ENCODE measurements around the gene SOCS6. TPM values are rescaled to one million over a fixed set of nuclear protein-coding genes. Genes with fewer than 3 reads are reported as not detected.

SOCS6 gene
- total RNA-seq, 1 donor from 2014 or later, result 20.2 TPM

- no peaks in the 10 kb centered on the region for H3K27me3 ChIP-seq (ENCODE audit: low read depth)
- DNase-seq, result no peak
- H3K4me1 ChIP-seq, result peaks cover 68% of the 10 kb centered on the region
- H3K27ac ChIP-seq (replicated peaks), result no peak overlapping the region
- intact Hi-C loops (cut with micrococcal nuclease), result no loop called here
- no peaks in the 10 kb centered on the region for H3K9me3 ChIP-seq (replicated peaks)
- no peak for TF ChIP-seq CTCF (IDR thresholded peaks at IDR 0.05; ENCODE audit: borderline replicate concordance)
- no peak overlapping the region for H3K4me3 ChIP-seq
- no peaks in the 10 kb centered on the region for H3K36me3 ChIP-seq
These were observed 12.8 kb downstream of the SOCS6 start for GRCh38 chr18:70301667-70302066.

DNA sequence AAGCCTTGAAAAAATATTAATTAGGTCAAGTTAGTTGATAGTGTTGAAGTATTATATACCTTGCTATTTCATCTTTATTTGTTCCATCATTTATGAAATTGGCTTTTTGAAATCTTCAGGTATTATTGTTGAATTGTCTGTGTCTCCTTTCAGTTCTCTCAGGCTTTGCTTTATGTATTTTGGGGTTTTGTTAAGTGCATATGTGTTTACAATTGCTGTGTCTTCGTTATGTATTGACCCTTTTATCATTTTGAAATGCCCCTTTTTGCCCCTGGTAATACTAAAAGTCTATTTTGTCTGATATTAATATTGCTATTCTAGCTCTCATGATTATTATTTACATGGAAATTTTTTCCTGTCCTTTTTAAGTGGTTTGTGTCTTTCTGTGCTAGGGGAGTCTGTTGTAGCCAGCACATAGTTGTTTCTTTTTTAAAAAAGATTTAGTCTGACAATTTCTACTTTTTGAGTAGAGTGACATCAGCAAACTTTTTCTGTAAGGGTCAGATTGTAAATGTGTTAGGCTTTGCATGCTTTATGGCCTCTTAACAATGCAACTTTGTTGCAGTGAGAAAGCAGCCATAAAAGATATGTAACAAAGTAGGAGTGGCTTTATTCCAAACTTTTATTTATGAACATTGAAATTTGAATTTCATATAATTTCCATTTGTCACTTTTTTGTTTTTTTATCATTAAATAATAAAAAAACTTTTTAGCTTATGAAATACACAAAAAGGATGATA is 19.9 kb downstream of the SOCS6 start:
- H3K9me3 ChIP-seq (replicated peaks), result peaks cover 12% of the 10 kb centered on the region

GRCh38 chr18:70310560-70311320 is 21.9 kb downstream of the SOCS6 start:
- no peak overlapping the region for H3K27ac ChIP-seq (replicated peaks)
- intact Hi-C loops (cut with micrococcal nuclease), result no loop called here
- peaks cover 12% of the 10 kb centered on the region for H3K9me3 ChIP-seq (replicated peaks)

More for the DNA sequence above, 19.9 kb downstream of the SOCS6 start:
- TF ChIP-seq CTCF (IDR thresholded peaks at IDR 0.05; ENCODE audit: borderline replicate concordance), result no peak
- intact Hi-C loops (cut with micrococcal nuclease), result no loop called here
- Histone ChIP-seq H3K36me3 (no peaks in the 10 kb centered on the region), H3K27ac (replicated peaks) (no peak overlapping the region), H3K4me3 (no peak overlapping the region), H3K27me3 (ENCODE audit: low read depth) (no peaks in the 10 kb centered on the region), H3K4me1 (peaks cover 31% of the 10 kb centered on the region)
- DNase-seq, result no peak

DNA sequence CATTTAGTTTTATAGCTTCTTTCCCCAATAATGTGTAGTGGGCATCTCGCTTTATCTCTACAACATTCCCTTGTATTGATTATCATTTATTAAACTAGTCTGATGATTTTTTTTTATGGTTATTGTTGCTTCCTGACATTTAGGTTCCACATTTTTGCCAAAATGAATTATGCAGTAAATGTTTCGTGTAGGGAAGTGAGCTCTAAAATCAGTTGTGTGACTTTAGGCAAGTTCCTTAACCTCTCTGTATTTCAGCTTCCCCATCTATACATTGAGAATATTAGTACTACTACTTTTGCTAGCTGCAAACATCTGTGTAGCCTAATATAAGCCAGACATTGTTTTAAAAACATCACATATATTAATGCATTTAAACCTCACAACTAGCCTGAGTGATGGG is 22.9 kb downstream of the SOCS6 start:
- no peak for DNase-seq
- Histone ChIP-seq H3K4me1 (peaks cover 23% of the 10 kb centered on the region), H3K27me3 (ENCODE audit: low read depth) (no peaks in the 10 kb centered on the region), H3K27ac (replicated peaks) (no peak overlapping the region), H3K9me3 (replicated peaks) (peaks cover 12% of the 10 kb centered on the region), H3K4me3 (no peak overlapping the region), H3K36me3 (no peaks in the 10 kb centered on the region)
- intact Hi-C loops (cut with micrococcal nuclease), result no loop called here
- TF ChIP-seq CTCF (IDR thresholded peaks at IDR 0.05; ENCODE audit: borderline replicate concordance), result no peak

More at GRCh38 chr18:70310560-70311320, 21.9 kb downstream of the SOCS6 start:
- no peak for TF ChIP-seq CTCF (IDR thresholded peaks at IDR 0.05; ENCODE audit: borderline replicate concordance)
- H3K4me1 ChIP-seq, result peaks cover 23% of the 10 kb centered on the region
- H3K4me3 ChIP-seq, result no peak overlapping the region
- DNase-seq, result no peak
- H3K36me3 ChIP-seq, result no peaks in the 10 kb centered on the region
- H3K27me3 ChIP-seq (ENCODE audit: low read depth), result no peaks in the 10 kb centered on the region

DNA sequence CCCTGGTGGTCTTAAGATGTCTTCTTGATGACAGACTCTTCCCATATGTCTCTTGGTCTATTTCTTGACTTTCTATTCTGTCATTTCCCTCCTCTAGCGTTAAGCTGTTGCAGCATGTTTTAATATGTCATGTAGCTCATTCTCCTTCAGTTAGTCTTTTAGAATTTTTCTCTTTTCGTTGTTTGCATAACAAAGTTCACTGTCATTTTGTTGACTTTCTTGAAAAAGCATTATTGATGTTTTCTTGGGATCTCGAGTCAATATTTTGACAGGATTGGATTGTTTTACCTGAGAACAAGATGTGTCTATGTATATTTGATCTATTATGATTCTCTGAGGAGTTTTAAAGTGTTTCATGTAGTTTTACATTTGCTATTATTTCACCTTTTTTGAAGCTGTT is 24.8 kb downstream of the SOCS6 start:
- DNase-seq, result no peak
- H3K27me3 ChIP-seq (ENCODE audit: low read depth), result no peaks in the 10 kb centered on the region
- H3K36me3 ChIP-seq, result no peaks in the 10 kb centered on the region
- TF ChIP-seq CTCF (IDR thresholded peaks at IDR 0.05; ENCODE audit: borderline replicate concordance), result no peak
- H3K4me1 ChIP-seq, result peaks cover 29% of the 10 kb centered on the region
- peaks cover 4% of the 10 kb centered on the region for H3K9me3 ChIP-seq (replicated peaks)
- H3K4me3 ChIP-seq, result no peak overlapping the region
- no peak overlapping the region for H3K27ac ChIP-seq (replicated peaks)
- intact Hi-C loops (cut with micrococcal nuclease), result no loop called here

All from left ventricle myocardium inferior (tissue), 1 donor.